Stimulated activated CD4-positive, alpha-beta T cell treated with anti-CD3 and anti-CD28 coated beads, Interleukin-1b, Interleukin-23, amount 100 ng/mL, for 1 hour (primary cell): ENCODE results near the gene PRLR.
A peak's percentile ranks its signal among the peaks of the same experiment; 100 is the strongest.

Source experiments
- DNase-seq, 2 donors: peaks; one replicate each; pipeline ENCODE4 v3.0.0-alpha.2; 2020; ENCODE audit warnings: low read depth in 2 of 2

Gene PRLR

DNA sequence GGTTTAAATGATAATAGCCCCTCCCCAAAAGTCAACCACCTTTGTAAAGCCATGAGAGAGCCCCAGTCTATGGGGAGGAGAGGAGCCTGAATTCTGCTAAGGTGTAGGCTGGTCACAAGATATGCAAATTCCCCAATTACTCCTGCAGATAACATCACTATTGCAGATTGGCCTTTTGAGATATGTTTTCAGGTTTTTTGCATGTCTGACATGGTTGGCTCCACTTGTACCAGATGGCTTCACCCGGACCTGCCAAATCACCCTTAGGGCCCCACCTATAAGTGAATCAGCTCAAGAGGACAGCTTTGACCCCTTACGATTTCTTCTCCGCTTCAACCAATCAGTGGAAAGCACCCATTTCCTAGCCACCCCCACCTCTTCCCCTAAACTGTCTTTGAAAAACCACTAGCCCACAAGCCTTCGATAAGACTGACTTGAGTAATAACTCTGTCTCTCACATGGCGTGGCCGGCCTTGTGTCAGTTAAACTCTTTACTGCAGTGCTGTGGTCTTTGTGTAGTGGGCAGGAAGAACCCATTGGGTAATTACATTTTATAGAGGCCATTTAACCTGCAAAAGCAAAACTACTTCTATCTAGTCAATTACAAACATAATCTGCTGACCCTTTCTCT, 69.7 kb downstream of the PRLR start:
- DNase-seq = no peak

DNA sequence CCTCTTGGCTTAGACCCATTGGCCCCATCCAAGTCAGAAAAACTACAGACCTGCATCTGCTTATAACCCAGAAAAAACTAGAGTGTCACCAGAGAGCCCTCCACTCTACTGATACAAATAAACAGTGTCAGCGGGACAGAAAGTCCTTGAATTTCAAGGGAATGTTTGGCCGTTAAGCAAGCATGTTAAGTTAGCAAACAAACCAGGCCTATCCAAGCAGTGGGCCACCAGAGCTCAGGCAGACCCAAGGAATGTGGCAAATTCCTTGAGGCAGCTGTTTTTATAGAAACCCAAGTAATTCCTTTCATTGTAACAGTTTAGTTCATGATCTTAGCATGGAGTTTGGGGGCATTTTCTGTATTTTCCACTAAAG, 70.9 kb downstream of the PRLR start:
- DNase-seq = no peak

DNA sequence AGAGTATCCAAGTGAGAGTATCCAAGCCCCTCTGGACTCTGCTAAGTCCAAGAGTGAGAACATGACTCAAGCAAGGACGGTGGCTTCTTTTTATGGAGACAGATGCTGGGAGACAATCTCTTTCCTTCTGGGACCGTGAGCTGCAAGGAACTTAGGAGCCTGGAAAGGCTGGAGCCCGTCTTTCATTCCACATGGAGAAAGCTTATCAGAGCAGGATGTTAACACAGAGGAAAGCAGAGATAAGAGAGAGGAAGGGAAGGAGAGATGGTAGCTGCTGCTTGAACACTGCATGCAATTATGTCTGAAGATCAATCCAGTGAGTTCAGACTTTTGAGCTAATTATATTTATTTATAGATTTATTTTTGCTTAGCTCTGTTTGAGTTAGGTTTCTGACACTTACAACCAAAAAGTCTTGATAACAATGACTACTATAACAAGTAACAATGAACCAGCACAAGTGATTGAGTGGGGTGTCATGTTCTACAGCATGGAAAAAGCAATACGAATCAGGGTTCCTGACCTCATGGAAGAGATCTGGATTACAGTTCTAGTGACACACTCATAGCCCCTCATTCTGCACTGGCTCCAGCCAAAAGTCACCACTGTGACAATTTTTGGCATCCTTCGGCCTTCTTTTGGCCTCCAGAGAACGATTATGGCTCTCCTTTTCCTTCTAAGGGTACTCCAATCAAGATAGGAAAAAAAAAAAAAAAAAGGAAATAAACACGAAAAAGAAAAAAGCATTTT, 71.5 kb downstream of the PRLR start:
- no peak for DNase-seq

DNA sequence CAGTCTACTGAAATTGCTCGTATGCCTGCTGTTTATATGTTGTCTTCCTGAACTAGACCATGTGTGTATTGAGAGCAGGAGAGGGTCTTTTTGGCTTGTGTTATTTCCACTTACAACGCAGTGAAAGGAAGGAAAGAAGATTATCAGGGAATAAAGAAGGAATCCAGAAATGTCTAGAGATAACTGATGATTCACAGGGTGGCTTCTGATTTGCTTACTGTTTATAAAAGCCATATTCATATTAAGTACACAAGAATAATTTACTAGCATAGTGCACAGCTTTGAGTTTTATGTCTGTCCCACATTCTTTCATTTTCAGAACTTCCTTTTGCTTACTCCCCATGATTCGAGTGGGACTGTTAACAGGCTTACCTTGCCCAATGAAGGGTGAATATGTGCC, 72.1 kb downstream of the PRLR start:
- DNase-seq = no peak

DNA sequence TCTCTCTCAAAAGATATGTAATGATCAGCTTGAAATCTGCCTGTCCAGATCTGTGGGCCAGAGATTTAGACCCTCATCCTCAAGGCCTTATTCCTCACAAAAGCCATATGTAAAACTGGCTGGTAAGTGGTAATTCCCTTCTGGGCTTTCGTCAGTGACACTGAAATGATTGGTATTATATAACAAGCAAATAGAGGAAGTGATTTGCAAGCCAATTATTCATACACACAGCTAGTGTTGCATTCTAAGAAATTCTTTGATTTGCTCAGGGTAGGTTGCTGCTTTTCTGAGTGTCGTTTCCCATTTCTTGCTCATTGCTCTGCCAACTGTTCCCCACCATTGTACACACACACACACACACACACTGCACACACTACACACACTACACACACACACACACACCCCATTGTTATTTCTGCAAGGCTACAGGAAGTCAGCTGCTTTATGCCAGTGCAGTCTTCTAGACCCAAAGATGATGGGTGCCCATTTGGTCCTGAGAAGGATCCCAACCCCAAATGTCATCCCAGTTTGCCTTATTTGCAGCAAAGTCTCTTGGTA, 76.8 kb downstream of the PRLR start:
- no peak for DNase-seq

DNA sequence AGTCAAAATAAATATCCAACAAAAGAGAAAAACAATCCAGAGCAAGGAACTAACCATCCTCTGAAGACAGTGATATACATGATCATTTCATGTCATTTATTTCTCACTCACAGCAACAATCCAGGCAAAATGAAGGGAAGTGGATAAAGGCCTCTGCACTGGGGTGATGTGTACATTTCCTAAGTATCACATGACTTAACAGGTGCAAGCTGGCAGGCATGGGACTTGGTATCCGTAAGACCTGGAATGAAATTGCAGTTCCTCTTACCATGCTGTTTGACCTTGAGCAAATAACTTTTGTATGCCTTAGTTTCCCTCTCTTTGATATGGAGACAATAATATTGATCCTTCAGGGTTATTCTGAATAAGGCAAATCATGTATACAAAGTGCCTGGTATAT, 77.6 kb downstream of the PRLR start:
- no peak for DNase-seq

DNA sequence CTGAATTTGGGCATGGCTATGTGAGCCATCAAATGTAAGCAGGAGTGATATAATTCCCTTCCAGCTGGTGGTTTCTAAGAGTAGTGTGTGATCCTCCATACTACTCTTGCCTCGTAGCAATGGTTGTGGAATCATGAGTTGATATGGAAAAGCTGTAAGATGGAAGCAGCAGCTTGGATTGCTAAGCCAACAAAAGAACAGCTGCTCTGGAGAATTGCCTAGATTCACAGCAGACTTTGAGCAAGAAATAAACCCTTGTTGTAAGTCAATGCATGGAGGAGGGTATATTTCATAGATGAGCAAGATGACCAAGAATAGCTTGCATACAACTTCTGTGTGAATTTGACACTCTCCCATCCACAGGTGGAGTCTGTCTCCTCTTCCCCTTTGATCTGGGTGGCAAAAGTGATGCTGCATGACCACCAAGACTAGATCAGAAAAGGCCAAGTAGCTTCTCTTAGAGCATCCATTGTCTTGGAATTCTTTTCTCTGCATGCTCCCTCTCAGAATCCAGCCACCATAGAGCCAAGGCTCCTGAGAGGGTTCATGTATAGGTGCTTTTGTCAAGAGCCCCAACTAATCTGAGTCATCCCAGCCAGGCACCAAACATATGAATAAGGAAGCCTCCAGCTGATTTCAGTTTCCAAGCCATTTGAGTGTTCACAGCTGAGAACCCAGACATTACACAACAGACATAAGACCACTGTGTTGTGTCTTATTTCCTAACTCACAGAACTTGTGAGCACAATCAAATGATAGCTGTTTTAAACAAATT, 79.0 kb downstream of the PRLR start:
- DNase-seq = no peak

DNA sequence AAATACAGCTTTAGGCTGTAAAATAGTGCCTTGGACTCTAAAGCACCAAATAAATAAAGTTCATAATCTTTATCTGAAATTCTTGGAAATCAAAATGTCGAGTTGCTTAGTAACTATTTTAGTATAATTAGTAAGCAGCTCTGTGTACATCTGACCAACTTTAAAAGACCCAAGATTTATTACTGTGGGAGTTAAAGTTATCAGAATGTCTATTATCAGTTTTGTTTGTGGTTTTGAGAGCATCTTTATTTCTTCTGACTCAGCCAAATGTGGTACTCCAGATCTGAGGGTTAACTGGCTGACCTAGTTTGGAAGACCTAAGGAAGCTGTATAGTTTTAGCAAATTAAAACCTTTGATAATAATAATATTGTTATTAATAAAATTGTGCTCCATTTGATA, 81.2 kb downstream of the PRLR start:
- DNase-seq = no peak

DNA sequence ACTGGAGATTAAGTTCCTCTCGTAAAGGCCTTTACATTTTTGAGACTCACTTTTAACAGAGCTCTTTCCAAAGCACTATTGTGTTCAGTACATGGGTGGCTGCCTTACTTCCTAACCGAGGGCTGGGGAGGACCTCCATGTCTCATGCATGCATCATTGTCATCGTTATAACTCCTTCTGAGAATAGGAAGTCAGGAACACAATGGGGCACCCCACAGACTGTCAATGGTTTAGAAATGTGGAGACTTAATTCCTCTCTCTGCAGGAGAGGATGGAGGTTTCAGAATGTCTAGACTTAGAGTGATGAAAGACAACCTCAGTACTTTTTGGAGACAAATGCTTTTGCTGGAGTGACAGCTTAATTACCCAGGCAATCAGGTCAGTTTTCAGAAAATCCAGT, 83.9 kb downstream of the PRLR start:
- no peak for DNase-seq

DNA sequence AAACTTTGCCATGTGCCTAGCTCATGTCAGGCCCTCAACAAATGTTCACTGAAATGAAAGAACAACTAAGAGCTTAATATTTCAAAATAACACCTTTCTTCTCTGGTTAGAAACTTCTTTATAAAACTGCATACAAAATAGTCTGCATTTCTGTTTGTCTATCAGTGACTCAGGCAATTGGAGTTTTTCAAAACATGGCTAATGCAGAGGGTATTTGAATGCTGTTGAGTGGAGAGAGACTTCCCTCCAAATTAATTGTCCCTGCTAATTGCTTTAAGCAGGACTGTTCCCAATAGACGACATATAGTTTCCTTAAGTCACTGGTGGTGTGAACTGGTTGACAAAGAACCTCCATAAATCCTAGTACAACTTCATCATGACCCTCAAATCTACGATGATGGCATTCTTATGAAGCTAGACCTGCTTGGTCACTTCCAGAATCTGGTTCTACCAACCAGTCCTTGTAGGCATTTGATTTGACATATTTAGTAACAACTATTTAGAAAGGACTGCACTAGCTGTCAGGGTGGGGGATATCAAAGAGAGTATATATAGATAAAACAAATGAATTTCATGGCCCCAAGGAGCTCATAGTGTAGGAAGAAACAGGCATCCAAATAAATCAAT, 84.5 kb downstream of the PRLR start:
- DNase-seq = no peak

DNA sequence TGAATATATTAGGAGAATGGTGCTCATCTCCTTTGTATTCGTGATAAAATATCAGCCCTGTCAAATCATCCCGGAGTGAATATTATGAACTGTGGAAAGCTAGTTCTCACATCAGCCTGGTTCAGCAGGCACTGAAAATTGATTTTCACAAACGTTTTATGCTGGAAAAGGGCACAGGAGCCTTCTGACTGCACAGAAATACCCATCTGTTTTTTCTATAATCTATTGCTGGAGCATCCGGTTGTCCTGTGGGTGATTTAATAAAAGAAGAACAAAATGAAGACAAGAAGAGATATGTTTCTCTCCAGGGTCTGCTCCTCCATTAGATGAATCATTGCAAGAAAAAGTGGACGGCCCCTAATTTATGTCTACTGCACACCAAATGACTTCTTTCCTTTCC, 85.3 kb downstream of the PRLR start:
- DNase-seq = no peak

DNA sequence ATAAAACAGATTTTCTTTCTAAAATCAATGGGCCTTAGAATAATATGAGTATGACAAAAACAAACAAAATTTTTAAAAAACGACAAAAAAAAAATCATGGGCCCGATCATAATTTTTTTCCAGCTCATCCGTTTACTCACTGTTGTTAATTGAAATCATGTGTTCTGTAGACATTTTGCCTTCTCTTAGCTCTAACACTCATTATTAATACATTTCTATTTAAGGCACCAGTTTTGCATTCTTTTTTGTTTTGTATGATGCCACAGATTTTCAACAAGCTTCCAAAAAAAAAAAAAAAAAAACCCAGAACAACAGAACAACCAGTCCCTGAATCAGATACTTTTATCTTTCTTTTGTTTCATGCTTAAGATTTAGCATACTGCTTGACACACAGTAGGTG, 86.4 kb downstream of the PRLR start:
- DNase-seq = no peak

DNA sequence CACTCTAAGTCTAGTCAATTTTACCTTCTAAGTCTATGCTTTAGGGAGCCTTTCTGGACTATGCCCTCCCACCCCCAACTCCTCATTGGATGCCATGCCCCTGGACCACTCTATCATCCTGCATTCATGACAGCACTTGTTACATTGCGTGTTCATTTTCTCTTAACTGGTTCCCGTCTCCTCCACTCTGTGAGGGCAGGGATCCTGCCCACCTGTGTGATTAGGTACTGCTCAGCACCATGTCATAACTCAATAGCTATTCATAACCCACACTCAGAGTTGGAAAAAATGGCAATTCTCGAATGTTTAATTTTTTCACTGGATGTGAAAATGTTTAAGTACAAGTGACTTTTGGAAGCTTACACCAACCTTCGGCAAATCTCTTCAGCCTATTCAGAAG, 88.5 kb downstream of the PRLR start:
- no peak for DNase-seq

DNA sequence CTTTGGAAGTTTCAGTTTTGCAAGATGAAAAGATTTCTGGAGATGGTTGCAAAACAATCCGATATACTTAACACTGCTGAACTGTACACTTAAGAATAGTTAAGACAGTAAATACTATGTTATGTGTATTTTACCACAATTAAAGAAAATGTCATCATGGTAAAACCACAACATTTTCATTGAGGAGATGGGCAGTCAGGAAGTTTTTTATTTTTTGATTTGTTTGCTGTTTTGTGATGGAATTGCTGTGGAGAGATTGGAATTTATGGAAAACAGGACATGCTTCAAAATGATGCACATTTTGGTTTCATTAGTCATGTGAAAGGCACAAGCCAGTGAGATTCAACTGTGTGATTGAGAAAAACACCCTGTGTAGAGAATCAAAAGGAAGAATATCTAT, 92.1 kb downstream of the PRLR start:
- no peak for DNase-seq

DNA sequence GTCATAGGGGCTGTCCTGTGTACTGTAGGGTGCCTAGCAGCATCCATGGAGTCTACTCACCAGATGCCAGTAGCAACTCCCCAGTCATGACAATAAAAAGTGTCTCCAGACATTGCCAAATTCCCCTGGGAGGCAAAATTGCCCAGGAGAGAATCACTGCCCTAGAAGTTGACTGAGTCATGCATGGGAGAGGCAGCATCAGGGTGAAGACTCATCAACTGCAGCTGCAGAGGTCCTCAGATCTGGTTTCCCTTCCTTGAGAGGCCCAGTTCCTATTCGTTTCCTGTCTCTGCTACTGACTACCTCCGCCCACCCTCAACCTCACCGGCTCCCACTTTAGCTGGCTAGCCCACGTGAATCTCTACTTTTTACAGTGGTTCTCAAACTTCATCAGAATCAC, 93.9 kb downstream of the PRLR start:
- no peak for DNase-seq

DNA sequence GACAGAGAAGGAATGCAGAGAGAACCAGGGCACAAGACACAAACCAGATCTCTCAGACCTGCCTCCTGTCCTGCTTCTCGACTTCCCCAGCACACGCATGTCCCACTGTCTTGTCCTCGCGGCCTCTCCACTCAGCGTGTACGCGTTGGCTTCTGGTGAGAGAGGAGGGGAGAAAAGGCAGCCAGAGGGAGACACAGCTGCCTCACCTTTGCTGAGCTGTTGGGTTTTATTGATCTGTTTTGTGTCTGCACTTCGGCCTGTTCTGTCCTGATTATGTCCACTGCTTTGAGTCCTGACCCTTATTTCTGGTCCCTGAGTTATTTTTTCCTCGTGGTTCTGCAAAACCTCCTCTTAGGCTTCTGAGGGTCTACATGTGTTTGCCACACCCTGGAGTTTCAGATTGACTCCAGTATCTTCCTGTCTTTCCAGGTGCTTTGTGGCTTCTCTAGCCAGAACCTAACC, 95.0 kb downstream of the PRLR start:
- DNase-seq = no peak

DNA sequence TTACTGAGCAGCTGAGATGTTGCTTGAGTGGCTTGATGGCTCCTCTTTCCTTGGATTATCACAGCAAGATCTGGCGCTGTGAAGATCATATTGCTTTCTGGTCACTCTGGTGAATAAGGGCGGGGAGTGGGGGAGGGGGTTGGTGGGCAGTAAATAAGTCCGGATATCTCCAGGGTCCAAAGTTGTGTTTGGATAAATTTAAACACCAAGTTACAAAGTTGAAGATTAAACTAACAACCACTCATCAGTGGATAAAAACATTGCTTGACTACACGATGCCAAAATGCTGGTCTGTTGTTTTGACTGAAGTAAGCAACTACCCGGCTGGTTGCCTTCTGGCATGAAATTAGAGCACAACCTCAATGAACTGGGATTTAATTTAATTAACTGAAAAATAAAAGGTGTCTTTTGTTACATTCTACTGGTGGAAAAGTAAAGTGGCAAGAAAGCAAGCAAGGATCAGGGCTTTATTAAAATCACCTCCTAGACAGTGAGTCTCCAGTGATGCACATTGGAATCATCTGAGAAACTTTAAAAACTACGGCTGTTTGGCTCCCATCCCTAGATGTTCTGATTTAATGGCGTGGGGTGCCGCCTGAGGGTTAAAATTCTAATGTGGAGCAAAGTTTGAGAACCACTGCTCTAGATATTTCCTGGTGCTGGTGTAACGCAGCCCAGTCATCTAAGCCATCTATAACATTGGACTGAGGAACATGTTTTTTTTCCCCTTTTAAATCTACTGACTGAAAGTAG, 95.8 kb downstream of the PRLR start:
- DNase-seq = no peak

DNA sequence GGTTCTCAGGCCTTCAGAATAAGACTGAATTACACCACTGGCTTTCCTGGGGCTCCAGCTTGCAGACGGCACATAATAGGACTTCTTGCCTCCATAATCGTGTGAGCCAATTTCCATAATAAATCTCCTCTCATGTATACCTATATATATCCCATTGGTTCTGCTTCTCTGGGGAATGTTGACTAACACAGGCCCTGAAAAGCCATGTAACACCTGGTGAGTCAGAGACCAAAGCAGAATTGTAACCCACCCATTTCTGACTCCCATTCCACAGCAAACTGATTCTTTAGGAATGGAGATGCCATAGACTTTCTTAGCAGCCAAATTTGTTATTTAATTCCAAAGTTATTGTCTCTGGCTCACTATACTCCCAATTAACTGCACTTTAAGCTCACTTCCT, 97.1 kb downstream of the PRLR start:
- DNase-seq = no peak

DNA sequence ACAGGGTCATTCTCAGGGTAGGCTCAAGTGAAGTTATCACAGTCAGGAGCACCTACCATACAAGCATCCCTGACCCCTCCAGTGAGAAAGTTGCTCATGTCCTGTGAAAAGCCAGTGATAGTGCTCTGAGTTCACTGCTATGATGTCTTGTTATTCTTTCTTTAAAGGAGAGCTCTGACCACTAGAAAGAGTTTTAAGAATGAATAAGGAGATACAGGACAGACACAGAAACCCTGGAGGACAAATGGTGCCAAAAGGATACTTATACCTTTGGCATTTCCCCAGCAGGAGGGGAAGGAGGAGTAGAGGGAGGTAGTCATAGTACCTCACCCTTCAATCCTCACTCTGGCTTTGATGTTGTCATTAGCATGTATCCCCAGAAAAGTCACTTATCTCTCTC, 98.6 kb downstream of the PRLR start:
- no peak for DNase-seq

DNA sequence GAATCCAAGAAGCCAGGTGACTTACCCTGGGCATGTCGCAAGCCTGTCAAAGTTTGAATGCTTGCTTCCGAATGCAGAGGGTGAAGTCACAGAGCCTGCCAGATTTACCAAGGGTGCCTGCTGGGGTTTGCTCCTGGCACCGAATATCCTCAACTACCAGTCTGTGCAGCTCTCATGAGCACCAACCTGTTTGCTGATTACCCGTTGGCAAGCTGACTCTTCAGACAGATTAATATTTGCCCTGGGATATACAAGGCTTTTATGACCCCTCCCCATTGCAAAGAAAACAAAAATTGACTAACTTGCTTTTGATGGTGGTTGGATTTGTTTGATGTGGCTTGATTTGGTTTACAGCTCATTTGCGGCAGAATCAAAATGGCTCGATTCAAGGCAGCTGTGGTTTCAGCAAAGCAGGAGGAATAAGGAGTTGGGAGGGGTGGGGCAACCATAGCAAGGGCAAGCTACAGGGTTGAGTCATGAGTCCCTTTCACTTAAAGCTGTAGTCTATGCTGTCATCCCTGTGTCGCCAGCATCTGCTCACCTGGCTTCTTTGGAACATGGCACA, 100.3 kb downstream of the PRLR start:
- peak in 1 of 2 donors; percentile 16 for DNase-seq

DNA sequence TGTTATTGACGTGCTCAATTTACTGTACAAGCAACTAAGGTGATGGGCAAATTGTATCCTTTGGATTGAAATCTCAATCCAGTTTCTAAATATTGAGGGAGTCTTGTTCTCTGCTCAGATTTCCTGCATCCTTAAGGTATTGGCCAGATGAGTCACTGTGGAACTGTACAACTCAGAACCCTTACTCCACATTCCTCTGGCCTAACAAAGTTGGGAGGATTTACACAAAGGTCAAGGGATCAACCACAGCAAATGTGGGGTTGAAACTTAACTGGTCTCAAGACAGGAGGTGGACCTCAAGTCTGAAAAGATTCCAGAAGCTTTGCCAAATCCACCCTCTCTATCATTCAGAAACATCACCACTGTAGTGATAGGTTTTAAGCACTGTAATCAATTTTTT, 101.0 kb downstream of the PRLR start:
- DNase-seq = no peak
